GM21526 (cell line): ENCODE data around the gene CCDC184.

Source experiments
- ATAC-seq: cut with Tn5 transposase; IDR thresholded peaks from one replicate; pipeline ENCODE4 v1.9.1; 2021; ENCODE audit warnings: moderate library complexity; ENCODE audit not compliant: unreplicated experiment, low FRiP score

CCDC184 gene

DNA sequence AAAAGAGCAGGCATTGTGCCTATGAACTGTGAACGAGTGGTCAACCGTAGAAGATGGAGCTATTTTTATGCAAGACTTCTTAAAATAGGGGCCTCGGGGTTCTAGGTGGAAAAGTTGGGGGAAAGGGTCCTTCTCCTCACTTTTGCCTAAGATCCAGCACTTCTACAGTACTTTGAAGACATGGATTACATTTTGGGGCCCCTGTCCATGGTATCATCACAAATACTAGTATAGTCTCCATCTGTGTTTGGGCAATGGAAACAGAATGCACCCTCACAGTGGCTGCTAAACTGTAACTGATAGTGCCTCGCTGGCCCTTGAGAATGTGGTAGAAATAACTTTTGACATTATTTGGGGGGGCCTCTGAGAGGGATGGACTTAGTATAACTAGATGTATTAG lies 5.5 kb upstream of the CCDC184 start:
- no peak for ATAC-seq

GRCh38 chr12:48179466-48179865 lies 4.0 kb upstream of the CCDC184 start:
- ATAC-seq: no peak

- no peak for ATAC-seq
Observed at GRCh38 chr12:48180424-48180823, 3.0 kb upstream of the CCDC184 start.

DNA sequence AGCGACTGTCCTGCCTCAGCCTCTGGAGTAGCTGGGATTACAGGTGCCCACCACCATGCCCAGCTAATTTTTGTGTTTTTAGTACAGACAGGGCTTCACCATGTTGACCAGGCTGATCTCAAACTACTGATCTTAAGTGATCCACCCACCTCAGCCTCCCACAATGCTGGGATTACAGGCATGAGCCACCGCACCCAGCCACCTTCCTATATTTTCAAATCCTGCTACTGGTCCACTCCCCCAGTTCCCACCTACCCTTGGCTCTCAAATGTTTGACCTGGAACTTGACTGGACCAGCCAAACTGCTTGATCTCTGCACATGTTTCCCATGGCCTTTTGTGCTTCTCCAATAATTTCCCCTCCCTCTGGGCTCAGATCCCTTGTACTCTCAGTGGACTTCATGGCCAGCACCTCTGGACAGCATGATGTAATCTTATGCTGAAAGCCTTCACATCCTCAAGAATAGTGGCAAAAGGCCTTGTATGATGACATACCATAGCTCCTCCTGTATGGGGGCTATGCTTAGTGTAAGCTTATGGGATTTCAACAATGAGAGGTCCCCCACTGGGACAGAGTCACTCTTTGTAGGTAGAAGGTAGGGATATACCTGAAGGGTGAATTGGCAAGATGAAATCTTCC lies 2.5 kb upstream of the CCDC184 start:
- ATAC-seq: no peak

DNA sequence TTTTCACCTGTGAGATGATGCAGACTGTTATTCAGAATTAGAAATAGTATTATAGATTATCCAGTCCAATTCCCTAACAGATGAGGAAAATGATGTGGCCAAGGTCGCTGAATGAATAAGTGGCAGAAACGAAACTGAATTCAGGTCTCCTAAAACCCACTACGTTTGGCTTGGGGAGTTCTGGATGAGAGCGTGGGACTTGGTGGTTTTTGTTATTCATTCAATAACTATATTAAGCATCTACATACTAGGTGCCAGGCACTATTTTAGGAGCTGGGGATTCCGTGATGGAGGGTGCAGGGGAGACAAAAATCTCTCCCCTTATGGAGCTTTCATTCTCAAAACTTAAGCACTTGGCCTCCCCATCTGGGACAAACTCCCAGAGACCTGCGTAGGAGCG lies 813 bp upstream of the CCDC184 start:
- no peak for ATAC-seq

DNA sequence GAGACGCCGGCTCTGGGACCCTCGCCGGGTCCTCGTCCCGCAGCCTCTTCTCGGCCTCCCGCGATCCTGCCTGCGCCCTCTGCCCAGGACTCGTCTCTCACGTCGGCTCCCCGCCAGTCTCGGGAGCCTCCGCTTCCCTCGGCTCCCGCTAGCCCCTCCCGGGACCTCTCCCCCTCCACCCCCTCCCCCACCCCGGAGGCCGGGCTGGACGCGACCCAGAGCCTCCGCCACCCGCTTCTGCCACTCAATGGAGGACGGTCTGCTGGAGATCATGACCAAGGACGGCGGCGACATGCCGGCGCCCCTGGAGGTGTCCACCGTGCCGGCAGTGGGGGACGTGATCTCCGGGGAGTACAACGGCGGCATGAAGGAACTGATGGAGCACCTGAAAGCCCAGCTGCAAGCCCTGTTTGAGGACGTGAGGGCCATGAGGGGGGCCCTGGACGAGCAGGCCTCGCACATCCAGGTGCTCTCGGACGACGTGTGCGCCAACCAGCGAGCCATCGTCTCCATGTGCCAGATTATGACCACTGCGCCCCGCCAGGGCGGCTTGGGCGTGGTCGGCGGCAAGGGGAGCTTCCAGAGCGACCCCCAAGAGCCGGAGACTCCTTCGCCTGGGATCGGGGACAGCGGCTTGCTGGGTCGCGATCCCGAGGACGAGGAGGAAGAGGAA lies 568 bp downstream of the CCDC184 start:
- ATAC-seq: no peak

- no peak for ATAC-seq
Observed at GRCh38 chr12:48184549-48184922, 1.1 kb downstream of the CCDC184 start.

DNA sequence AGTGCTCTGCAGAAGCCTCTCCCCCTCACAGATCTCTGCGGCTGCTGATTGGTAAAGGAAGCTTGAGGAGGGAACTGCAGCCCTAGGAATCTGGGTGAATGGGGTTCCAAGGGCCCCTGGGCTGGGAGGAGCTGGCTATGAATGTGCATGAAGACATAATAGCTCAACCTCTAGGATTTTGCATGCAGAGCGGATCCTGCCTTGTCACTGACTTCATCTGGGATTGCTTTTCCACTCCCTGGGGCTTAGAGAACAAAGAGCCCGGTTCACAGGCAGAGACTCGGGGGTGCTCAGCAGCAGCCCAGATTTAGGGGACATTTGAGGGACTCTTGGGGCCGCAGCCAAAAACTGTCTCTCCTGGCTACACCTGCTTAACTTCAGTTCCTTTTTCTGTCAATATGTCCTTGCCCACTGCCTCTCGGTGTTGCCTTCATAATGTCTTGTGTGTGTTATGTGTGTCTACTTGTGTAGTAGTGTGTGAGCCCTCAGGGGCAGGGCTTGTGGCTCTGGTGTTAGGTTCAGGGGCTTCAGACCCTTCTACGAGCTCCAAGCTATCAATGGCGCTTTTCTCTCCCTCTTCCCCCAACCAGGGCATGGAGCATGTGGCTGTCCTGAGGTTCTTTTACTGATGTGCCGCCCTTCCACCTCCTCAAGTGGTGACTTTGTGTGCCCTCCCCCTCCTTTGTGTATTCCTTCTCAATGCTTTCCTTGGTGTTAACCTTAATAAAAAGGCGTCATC lies 1.9 kb downstream of the CCDC184 start:
- ATAC-seq: no peak

GRCh38 chr12:48187916-48188695 lies 4.7 kb downstream of the CCDC184 start:
- ATAC-seq: no peak

DNA sequence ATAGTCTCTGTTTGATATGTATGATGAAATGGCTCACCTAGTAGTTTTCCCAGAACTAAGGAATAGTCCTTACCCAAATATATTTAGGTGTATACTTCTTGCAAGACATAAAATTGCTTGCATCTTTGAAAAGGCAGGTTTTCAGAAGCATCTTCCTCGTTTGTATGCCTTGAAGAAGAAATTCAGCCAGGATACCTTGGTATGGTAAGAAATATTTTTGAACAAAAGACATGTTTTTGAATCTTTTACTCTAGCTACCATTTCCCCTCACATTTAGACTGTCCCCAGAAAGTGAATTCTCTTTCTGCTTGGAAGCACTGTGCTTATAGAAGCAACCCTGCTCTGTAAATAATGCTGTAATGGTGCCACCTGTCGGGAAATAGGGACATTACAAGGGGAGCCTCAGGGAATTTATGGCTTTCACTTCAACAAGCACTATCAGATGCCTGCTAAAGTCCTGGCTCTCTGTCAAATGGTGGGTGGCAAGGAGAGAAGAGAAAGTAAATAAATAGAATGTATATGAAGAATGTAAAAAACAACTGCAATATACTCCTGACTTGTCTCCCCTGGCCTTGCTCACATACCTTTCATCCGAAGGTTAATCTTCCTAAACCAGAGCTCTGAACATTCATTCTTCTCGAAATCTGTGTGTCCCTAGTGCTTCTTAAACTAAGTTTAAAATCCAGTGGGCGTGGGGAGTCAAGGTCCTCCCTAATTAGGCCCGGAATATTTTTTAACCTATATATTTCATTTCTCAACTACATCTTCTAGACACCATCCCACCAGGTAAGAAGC lies 6.1 kb downstream of the CCDC184 start:
- peak; percentile 56 for ATAC-seq

DNA sequence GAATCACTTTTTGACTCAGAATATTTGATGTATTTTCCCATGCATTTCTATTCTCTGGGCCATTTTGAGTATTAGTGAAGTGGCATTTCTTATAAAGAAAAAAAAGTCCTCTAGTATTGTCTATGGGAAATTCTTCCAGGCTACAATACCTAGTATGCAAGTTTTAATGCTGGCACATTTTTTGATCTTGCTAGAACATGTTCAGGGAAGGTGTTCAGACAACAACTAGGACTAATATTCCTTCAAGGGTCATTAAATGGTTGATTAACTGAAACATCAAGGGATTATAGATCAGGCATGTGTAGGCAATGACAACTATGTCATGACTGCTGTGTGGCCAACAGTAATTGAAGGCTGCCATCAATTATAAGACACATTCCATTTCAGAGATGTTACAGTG lies 7.7 kb downstream of the CCDC184 start:
- no peak for ATAC-seq

DNA sequence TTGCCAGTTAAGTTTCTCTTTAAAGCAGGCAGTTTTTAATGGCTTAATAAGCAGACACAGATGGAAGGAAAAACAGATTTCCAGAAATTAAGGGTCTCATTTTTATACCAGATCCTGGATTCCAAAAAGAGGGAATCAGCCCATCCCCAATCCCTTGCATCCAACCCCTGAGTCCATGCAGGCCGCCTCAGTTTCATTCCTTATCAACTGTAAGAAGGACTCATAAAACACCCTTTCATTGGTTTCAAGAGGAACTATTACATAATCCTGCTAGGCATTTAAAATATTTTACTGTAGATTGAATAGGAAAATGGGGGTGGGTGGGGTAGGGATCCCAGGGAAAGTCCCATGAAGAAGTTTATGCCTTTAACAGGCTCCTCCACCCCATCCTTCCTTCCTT lies 9.4 kb downstream of the CCDC184 start:
- no peak for ATAC-seq

DNA sequence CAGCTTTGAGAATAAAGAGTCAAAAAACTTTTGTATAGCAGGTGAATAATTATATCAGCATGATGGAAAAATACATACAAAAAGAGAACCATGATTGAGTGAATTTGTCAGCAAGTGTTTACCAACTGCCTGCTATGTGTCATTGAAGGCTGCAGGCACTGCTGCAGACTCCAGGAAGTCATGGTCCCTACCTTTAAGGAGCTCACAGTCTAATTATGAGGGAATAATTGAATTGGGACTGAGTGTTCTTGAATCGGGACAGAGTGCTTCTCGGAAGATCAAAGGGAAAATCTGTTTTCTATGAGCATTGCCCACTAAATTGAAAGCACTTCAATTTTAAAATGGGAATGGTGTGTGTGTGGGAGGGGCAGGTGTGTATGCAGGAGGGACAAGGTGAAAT lies 10.2 kb downstream of the CCDC184 start:
- ATAC-seq: no peak

GRCh38 chr12:48194799-48195201 lies 11.4 kb downstream of the CCDC184 start:
- no peak for ATAC-seq

GRCh38 chr12:48197549-48197970 lies 14.1 kb downstream of the CCDC184 start:
- peak; percentile 19 for ATAC-seq

DNA sequence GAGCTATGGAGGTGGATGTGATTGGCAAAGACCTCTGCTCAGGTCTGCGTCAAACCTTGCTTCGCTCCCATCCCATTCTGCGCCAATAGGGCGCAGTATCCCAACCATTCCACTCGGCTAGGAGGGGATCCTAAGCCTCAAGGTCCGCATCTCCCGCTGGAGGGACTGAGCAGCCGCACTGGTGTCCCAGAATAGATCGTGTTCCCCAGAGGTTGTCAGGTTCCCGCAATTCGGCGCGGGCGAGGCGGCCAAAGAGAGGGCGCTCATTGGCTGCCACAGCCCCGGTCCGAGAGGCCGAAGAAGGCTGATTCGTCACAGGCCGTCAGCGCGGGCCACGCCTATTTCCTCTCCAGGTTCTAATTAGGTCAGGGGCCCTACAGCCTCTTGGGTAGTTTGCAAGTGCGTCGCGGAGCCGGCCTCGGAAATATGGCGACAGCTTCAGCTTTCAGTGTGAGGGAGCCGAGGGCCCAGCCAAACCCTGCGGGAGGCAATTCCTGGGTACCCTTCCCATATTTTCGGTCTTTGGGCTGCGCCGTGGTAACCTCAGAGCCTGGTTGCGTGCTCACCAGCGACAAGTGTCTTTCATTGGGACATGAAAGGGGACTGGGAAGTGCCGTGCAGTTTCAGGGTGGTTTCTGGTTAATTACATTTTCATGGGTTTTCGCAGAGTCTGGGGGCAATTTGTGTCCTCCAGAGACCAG lies 14.7 kb downstream of the CCDC184 start:
- peak; percentile 99 for ATAC-seq

DNA sequence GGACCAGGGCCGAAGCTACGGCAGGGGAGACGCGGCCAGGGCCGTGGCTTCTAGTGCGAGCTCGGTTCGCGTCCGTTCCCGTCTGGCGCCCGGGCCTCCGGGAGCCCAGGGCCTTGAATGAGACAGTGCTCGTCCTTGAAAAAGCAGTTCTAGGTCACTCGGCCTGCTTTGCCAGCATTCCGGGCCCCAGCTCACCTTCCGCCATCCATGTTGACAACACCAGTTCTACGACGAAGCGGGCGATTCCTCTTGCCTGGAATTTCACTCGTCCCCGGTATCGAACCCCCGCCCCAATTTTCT lies 15.2 kb downstream of the CCDC184 start:
- peak; percentile 14 for ATAC-seq

GRCh38 chr12:48198985-48199384 lies 15.5 kb downstream of the CCDC184 start:
- ATAC-seq: no peak

- no peak for ATAC-seq
Observed at GRCh38 chr12:48199774-48200221, 16.4 kb downstream of the CCDC184 start.

DNA sequence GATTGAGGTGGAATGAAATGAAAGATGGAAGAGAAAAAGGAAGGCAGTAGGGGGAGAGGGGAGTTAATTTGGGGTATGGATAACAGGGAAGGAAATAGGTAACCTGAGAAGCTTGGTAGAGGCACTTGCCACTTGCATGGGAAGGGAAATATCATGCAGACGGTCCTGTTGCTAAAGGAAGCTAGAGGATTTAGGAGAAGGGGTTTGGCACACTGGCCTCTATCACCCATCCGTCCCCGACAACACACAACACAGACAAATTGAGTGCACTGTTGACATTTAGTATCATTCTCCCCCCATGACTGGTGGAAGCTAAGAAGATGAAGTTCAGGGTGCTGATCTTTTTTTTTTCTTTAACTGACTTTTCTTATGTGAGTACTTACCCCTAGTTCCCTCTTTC lies 17.6 kb downstream of the CCDC184 start:
- ATAC-seq: no peak
